Muscle layer of duodenum (tissue), 2 donors: ENCODE results near the gene FOXD4L6.
"Not testable (repeated sequence)": the region's sequence is repeated elsewhere in the genome, so short reads cannot be mapped to it uniquely, and the experiment has no call there.

Experiments used
- H3K27ac ChIP-seq: one replicate; pipeline ENCODE4 v1.7.0; 2013; ENCODE audit warnings: mild to moderate bottlenecking, low read length
- H3K27me3 ChIP-seq: one replicate; pipeline ENCODE4 v1.7.0; 2013; ENCODE audit warnings: low read depth, mild to moderate bottlenecking, control low read depth, low read length
- H3K36me3 ChIP-seq, 2 donors: one replicate each; pipeline ENCODE4 v1.7.0; 2013; ENCODE audit warnings: low read length in 2 of 2, control low read depth in 1 of 2, mild to moderate bottlenecking in 1 of 2; ENCODE audit not compliant: insufficient read depth in 2 of 2, control insufficient read depth in 1 of 2
- H3K4me1 ChIP-seq, 2 donors: one replicate each; pipeline ENCODE4 v1.7.0; 2013; ENCODE audit warnings: low read length in 2 of 2, mild to moderate bottlenecking in 2 of 2, control low read depth in 1 of 2, moderate library complexity in 1 of 2; ENCODE audit not compliant: insufficient read depth in 2 of 2, control insufficient read depth in 1 of 2
- H3K4me3 ChIP-seq, 2 donors: one replicate each; pipeline ENCODE4 v1.7.0; 2013; ENCODE audit warnings: low read length in 2 of 2, low read depth in 1 of 2, mild to moderate bottlenecking in 1 of 2
- H3K9me3 ChIP-seq, 2 donors: one replicate each; pipeline ENCODE4 v1.7.0; 2013; ENCODE audit warnings: low read length in 2 of 2, control low read depth in 1 of 2, mild to moderate bottlenecking in 1 of 2; ENCODE audit not compliant: control insufficient read depth in 1 of 2
- donor health status: healthy.

Gene FOXD4L6

GRCh38 chr9:41119311-41119710 lies 9.2 kb downstream of the FOXD4L6 start:
- not testable (repeated sequence) for H3K4me1 ChIP-seq, H3K36me3 ChIP-seq, H3K27me3 ChIP-seq, H3K4me3 ChIP-seq, H3K27ac ChIP-seq, H3K9me3 ChIP-seq

DNA sequence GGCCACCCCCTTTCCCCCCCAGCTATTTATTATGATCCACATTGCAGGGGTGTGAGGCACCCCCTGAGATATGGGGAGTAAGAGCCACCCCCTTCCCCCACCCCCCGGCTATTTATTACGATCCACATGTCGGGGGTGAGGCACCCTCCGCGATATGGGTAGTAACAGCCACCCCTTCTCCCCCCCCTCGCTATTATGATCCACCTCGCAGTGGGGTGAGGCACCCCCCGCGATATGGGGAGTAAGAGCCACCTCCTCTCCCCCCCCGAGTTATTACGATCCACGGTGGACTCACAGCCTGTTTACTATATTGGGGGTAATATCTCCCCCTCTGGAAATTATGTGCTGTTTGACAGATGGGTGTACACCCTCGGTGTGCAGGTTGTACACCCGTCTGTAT lies 15.1 kb downstream of the FOXD4L6 start:
- H3K4me3 ChIP-seq, H3K27ac ChIP-seq, H3K4me1 ChIP-seq, H3K36me3 ChIP-seq, H3K27me3 ChIP-seq, H3K9me3 ChIP-seq: not testable (repeated sequence)

GRCh38 chr9:41111414-41111813 lies 17.1 kb downstream of the FOXD4L6 start:
- H3K27me3 ChIP-seq, H3K4me1 ChIP-seq, H3K4me3 ChIP-seq, H3K27ac ChIP-seq, H3K9me3 ChIP-seq, H3K36me3 ChIP-seq: not testable (repeated sequence)

- H3K27me3 ChIP-seq, H3K36me3 ChIP-seq, H3K9me3 ChIP-seq, H3K4me3 ChIP-seq, H3K27ac ChIP-seq, H3K4me1 ChIP-seq: not testable (repeated sequence)
These were observed 17.6 kb downstream of the FOXD4L6 start for GRCh38 chr9:41110913-41111312.

DNA sequence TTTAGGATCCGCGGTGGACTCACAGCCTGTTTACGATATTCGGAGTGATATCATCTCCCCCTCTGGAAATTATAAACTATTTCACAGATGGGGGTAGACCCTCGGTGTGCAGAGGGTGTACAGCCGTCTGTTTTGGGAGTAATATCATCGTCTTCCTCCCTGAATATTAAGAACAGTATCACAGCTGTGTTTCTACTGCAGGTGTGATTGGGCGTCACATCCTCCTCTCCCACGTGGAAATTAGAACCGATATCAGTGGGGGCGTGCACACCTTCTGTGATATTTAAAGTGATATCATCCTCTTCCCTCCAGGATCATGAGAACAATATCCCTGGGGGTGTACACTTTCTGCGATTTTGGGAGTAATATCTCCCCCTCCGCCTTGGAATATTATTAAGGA lies 19.2 kb downstream of the FOXD4L6 start:
- not testable (repeated sequence) for H3K36me3 ChIP-seq, H3K27ac ChIP-seq, H3K27me3 ChIP-seq, H3K9me3 ChIP-seq, H3K4me1 ChIP-seq, H3K4me3 ChIP-seq

- H3K27ac ChIP-seq, H3K27me3 ChIP-seq: not testable (repeated sequence)
These were observed 19.7 kb downstream of the FOXD4L6 start for GRCh38 chr9:41108816-41109215.

DNA sequence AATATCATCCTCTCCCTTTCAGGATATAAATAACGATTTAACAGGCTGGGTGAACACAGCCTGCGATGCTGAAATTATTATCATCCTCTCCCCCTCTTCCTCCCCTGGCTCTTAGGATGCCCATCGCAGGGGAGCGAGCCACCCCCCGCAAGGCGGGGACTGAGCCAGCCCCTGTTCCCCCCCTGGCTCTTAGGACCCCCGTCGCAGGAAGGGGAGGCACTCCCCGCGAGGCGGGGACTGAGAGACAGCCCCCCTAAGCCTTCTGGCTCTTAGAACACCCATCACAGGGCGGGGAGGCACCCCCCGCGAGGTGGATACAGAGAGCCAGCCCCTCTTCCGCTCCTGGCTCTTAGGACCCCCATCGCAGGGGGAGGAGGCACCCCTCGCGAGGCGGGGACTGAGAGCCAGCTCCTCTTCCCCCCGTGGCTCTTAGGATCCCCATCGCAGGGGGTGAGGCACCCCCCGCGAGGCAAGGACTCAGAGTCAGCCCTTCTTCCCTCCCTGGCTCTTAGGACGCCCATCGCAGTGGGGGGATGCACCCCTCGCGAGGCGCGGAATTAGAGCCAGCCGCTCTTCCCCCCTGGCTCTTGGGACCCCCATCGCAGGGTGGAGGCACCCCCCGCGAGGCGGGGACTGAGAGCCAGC lies 21.9 kb downstream of the FOXD4L6 start:
- H3K9me3 ChIP-seq, H3K4me3 ChIP-seq, H3K36me3 ChIP-seq, H3K27ac ChIP-seq, H3K27me3 ChIP-seq, H3K4me1 ChIP-seq: not testable (repeated sequence)

More at GRCh38 chr9:41108816-41109215, 19.7 kb downstream of the FOXD4L6 start:
- not testable (repeated sequence) for H3K4me3 ChIP-seq, H3K36me3 ChIP-seq, H3K4me1 ChIP-seq, H3K9me3 ChIP-seq

DNA sequence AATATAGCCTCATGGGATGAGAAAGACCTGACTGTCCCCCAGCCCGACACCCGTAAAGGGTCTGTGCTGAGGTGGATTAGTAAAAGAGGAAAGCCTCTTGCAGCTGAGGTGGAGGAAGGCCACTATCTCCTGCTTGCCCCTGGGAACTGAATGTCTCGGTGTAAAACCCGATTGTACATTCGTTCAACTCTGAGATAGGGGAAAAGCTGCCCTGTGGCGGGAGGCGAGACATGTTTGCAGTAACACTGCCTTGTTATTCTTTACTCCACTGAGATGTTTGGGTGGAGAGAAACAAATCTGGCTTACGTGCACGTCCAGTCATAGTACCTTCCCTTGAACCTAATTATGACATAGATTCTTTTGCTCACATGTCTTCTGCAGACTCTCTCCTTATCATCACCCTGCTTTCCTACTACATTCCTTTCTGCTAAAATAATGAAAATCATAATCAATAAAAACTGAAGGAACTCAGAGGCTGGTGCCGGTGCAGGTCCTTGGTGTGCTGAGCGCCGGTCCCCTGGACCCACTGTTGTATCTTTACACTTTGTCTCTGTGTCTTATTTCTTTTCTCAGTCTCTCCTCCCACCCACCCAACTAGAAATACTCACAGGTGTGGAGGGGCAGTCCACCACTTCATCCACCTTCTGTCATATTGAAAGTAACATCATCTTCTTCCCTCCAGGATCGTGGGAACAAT lies 22.8 kb downstream of the FOXD4L6 start:
- H3K4me1 ChIP-seq, H3K4me3 ChIP-seq, H3K9me3 ChIP-seq, H3K36me3 ChIP-seq, H3K27ac ChIP-seq, H3K27me3 ChIP-seq: not testable (repeated sequence)

DNA sequence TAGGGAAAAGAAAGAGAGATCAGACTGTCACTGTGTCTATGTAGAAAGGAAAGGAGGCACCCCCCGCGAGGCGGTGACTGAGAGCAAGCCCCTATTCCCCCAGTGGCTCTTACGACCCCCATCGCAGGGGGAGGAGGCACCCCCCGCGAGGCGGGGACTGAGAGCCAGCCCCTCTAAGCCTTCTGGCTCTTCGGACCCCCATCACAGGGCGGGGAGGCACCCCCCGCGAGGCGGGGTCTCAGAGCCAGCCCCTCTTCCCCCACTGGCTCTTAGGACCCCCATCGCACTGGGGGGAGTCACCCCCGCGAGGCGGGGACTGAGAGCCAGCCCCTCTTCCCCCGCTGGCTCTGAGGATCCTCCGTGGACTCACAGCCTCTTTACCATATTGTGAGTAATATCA lies 23.9 kb downstream of the FOXD4L6 start:
- not testable (repeated sequence) for H3K36me3 ChIP-seq, H3K4me1 ChIP-seq, H3K4me3 ChIP-seq, H3K27ac ChIP-seq, H3K27me3 ChIP-seq, H3K9me3 ChIP-seq

- H3K4me1 ChIP-seq, H3K9me3 ChIP-seq, H3K36me3 ChIP-seq, H3K4me3 ChIP-seq, H3K27me3 ChIP-seq, H3K27ac ChIP-seq: not testable (repeated sequence)
These were observed 28.0 kb downstream of the FOXD4L6 start for GRCh38 chr9:41100508-41100907.

DNA sequence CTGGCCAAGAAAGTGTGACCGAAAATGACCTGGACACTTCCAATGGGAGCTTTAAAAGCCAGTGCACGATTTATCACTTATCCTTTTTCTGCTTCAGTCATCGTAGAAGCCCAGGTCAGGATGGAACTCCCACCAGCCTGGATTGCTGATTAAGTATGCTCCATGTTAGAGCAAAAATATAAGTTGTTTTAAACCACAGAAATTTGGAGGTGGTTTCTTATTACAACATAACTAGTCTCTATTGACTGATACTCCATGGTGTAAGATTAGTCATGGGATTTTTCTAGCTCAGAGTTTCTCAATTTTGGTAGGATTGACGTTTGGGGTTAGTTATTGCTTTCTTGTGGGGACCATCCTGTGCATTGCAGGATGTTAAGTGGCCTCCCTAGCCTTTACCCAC lies 29.7 kb downstream of the FOXD4L6 start:
- not testable (repeated sequence) for H3K4me3 ChIP-seq, H3K36me3 ChIP-seq, H3K9me3 ChIP-seq, H3K27me3 ChIP-seq, H3K4me1 ChIP-seq, H3K27ac ChIP-seq

GRCh38 chr9:41095060-41095459 lies 33.4 kb downstream of the FOXD4L6 start:
- H3K36me3 ChIP-seq, H3K9me3 ChIP-seq, H3K27ac ChIP-seq, H3K4me3 ChIP-seq, H3K27me3 ChIP-seq, H3K4me1 ChIP-seq: not testable (repeated sequence)
